NOMO-1 treated with DMSO at 0.1 percent for 48 hours (cell line): ENCODE measurements around the gene SMIM36.
A peak's percentile ranks its signal among the peaks of the same experiment; 100 is the strongest.
"Not testable (repeated sequence)": the region's sequence is repeated elsewhere in the genome, so short reads cannot be mapped to it uniquely, and the experiment has no call there.

Experiments used
- DNase-seq: peaks from one replicate; lab custom pipeline; 2025; ENCODE audit not compliant: unreplicated experiment; lab: John Stamatoyannopoulos, UW

SMIM36 gene

DNA sequence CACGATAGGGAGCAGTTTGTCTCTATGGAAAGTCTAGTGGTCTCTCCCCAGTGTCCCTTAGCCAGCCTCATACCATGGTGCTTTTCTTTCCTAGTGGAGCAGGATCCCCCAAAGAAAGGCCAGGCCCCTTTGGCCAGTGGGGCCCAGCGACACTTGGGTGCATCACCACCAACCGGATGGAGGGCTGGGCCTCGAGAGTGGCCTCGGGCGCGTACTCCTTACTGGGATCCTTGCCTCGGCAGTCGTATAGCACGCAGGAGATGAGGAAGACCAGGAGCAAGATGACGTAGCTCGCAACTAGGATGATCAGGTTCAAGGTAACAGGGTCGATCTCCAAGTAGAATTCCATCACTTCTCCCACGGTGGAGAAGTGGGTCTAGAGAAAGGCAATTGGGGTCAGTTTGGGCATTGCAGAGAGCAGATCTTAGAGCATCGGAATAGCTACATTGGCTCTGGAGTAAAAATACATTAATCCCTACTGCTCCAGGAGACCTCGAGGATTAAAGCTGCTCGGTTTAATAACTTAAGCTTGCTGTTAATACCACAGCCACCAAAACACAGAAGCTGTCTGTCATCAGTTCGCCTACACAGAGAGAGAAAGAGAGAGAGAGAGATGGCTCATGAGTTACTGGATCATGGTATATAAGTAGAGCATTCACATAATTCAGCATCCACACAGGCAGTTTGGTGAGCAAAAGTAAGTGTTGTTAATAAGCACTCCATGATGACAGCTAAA lies at the start of gene SMIM36:
SMIM36 (minus strand) TSS at position 467 of the 736 bp plus-strand sequence.
- DNase-seq = no peak

- DNase-seq = no peak
Observed at GRCh38 chr17:55555772-55556171, 44.5 kb upstream of the SMIM36 start.

DNA sequence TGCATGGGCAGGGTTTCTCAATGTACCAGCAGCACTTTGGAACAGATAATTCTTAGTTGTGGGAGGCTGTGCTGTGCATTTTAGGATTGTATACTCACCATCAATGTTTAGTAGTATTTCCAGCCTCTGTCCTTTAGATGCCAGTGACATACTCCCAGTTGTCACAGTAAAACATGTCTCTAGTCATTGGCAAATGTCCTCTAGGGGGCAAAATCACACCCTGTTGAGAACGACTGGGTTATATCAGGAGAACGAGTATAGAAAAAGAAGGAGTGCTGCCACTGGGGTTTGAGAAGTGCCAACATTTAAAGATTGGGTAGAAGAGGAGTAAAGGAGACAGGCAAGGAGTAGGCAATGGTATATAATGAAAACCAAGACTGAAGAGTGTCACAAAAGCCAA lies 37.9 kb upstream of the SMIM36 start:
- no peak for DNase-seq

DNA sequence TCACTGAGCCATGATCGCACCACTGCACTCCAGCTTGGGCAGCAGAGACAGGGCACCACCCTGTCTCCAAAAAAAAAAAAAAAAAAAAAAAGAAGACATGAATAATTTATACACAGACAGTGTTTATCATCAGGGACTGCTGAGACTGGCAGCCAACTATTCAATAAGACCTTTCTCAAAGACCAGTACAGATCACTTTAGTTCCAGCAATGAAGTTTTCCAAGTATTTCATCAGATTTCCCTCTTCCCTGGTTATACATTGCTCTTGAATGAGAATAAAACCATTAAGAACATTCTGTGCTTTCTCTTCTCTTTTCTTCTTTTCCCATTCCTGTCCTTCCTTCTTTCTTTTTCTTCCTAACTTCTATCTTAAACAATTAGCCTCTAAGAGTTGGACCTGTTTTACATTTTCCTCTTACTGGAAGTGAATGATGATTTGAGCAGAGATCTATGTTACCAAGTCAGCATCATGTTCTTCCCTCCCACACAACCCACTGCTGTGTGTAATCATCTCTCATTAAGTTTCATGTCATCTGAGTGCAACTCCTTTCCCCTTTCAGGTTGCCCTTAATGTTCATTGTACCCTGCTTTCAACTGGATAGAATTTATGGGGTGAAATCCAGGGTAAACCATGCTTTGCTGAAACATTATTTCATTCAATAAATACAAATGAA lies 35.9 kb upstream of the SMIM36 start:
- DNase-seq = no peak

DNA sequence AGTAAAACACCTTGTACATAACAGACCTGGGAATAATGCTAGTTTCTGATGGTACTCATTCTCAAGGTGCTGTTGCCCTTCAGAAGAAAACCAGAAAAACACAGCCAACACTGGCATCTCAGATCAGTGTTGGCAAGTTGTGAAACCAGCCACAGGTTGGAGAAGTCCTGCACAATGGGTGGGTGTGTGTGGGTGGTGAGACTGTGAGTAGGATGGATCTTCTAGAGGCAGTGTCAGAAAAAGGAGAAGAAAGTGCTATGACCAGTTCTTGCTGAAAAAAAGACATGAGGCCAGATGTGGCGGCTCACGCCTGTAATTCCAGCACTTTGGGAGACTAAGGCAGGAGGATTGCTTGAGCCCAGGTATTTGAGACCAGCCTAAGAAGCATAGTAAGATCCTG lies 35.2 kb upstream of the SMIM36 start:
- DNase-seq = no peak

DNA sequence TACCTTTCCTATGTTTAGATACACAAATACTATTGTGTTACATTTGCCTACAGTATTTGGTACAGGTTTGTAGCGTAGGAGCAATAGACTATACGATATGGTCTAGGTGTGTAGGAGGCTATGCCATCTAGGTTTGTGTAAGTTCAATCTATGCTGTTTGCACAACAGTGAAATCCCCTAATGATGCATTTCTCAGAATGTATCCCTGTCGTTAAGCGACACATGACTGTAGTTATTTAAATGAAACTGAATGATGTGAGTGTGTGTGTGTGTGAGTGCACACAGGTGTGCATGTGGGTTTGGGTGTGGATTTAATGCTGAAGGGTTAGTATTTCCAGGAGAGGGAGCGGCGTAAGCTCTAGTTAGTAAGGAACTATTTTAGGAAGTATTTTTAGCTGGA lies 34.6 kb upstream of the SMIM36 start:
- DNase-seq = no peak

DNA sequence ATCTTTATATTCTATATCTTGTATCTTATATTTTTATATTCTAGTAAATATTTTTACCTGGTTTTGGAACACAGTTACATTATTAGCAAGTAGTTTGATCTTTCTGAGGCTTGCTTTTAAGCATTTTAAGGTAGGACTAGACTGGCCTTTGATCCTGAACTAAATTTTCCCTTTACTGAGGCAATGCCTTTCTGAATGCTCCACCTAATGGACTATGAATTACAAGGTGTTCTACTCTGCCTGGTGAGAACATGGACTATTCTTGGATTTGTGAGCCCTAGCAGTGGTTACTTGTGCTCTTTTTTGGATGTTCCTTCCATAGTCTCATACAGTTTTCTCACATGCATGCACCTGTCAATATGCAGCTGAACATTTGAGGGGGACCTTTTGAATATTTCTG lies 32.5 kb upstream of the SMIM36 start:
- DNase-seq = no peak

DNA sequence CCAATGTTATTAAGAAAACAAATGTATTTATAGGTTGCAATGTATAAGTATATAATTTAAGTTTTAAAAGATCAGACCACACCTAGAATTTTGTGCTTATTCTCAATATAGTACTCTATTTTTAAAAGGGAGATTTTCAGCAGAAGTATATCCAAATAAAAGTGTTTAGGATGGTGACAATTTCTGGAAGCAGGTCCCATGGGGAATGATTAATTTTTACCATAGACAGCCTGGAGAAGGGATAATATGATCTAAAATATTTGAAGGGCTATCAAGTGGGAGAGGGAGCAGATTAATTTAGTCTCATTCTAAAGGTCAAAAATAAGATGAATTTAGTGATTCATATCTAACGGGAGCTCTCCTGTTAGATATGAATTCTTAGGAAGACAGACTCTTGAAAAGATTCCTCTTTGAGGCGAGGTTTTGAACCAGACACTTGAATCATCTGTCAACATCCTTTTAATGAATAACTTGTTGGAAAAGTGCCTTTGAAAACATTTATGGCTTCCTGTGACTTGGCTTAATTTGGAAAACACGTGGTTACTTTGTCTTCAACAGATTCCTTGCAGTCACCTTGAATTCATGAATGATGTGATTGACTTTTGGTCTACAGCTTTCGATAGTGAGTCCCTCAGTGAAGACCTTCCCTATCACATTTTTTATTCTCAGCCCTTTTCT lies 29.3 kb upstream of the SMIM36 start:
- no peak for DNase-seq

- DNase-seq = no peak
Observed at GRCh38 chr17:55536205-55536604, 25.0 kb upstream of the SMIM36 start.

GRCh38 chr17:55533608-55534007 lies 22.4 kb upstream of the SMIM36 start:
- DNase-seq = no peak

DNA sequence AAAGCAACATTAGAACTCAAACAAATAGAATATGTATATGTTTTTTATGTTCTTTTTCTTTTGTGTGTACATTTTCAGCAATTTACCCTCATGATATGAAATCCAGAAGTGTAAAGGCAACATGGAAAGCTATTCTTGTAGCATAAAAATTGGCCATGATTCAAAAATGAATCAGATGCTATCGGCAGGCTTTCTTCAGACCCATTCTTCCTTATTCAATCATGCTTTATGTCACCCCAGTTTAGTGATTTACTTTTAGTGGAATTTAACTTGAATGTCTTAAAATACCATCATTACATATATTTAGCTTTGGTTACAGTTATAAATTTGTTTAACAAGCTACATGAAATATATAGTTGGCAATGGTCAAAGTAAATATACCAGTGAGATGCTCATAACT lies 21.4 kb upstream of the SMIM36 start:
- DNase-seq = no peak

DNA sequence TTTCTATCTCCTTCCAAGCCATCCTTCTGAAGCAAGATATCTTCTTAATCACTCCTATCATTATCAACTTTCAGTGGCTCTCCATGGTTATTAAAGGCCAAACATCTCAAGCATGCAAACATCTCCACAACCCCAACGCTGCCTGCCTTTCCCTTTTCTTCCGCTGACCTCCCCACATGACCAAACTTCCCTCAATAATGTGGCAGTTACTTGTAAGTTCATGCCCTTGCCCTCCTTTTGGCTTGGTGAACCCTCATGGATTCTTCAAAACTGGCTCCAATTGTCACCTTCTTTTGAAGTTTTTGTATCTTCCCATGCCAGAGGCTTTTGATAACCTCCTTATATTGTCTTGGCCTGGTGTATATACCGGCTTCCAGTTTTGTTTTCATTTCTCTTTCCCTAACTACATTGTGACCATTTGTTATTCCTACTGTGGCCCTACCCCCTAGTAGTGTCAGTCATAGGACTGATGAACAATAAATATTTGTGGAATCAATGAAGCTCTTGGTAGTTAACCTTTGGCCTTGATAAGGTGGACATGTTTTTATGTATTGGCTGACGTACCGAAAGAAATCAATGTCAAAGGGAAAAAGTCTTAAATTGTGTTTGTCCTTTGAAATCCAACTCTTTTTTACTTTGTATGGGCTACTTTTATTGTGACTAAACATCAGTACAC lies 19.9 kb upstream of the SMIM36 start:
- no peak for DNase-seq

DNA sequence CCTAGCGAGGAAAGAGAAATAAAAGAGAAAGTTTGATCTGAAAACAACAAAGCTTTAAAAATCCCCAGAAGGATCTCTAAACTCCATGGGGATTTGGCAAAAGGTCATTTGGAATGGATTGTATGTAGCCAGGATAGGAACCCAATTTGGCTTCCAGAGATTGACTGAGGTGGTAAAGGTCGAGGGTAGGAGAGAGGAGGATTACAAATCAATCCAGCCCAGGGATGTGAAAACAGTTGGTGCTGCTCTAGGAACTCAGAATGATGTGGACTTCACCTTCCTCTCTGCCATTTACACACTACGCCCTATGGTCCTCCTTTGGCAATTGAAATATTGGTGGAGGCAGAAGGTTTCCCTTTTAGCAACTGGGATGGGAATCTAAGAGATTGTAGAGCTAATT lies 18.8 kb upstream of the SMIM36 start:
- no peak for DNase-seq

DNA sequence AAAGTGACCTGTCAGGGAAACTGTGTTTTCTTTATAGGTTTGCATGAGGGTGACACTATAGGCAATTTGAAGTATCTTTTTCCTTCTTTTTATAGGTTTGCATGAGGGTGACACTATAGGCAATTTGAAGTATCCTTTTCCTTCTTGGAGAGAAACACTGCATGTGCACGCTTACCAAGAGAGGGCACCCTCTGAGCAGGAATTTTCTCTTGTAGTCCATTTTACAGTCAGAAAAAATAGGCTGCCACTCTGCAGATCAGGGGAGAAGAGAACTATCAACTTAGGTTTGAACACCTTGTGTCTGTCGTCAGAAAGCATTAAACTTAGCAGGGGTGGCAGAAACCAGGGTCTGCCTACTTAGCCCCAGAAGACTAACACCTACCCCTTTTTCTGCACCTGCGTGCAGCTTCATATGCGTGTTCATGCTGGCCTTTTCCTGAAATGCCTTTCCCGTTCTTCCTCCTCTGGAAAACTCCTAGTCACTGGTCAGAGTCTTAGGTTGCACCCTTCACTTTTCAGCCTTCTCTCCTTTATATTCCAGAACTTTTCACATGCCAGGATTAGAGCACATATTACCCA lies 16.4 kb upstream of the SMIM36 start:
- peak; percentile 30 for DNase-seq

DNA sequence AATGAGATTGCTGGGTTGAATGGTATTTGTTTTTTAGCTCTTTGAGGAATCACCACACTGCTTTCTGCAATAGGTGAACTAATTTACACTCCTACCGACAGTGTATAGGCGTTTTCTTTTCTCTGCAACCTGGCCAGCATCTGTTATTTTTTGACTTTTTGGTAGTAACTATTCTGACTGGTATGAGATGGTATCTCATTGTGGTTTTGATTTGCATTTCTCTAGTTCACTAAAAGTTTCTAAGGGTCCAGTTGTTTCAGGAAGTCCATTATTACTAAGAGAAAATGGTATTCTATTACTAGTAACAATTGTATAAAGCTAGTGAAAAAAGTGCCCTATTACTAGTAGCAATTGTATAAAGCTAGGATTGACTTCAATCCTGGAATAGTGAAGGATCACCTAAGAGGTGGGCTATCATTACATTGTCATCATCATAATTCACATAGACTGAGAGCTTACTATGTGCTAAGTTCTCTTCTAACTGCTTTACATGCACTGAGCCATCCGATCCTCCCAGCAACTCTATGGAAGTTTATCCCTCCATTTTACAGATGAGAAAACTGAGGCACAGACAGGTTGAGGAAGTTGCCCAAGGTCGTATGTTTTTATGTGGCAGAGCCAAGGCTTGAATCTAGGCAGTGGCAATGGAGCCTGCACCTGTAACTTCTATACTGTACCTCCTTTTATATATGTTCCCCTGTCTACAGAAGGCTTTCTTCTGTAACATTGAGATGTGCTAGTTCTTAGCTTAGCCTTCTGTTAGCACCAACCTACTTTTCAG lies 13.4 kb upstream of the SMIM36 start:
- no peak for DNase-seq

GRCh38 chr17:55523032-55523431 lies 11.8 kb upstream of the SMIM36 start:
- DNase-seq = not testable (repeated sequence)

DNA sequence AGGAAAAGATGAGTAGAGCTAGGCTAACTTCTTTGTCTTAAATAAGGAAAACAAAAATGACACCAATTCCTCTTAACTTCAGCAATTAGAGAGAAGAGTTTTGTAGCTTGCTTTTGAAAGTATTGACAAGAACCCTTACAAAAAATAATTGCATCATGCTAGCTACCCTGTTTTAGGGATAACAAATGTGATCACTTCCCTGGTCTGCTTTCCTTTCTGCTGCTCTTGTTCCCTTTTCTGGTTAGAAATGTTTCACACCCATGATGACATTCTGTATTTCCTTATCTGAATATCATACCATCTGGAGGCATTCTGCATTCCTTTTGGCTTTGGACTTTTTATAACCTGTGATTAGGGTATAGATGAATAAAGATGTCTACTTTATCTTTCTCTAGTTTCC lies 9.9 kb upstream of the SMIM36 start:
- DNase-seq = peak; percentile 83

DNA sequence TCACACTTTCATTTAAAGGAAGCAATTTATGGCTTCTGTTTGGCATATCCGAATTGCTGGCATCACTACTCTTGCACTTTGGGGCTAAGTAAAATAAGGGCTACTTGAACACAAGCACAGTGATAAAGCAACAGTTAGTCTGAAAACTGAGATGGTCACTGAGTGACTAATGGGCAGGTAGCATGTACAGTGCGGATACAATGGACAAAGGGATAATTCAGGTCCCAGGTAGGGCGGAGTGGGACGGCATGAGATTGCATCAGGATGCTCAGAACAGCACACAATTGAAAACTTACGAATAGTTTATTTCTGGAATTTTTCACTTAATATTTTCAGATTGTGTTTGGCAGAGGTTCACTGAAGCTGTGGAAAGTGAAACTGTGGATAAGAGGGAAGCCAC lies 9.2 kb upstream of the SMIM36 start:
- DNase-seq = no peak

- DNase-seq = peak; percentile 15
Observed at GRCh38 chr17:55518510-55518909, 7.3 kb upstream of the SMIM36 start.

DNA sequence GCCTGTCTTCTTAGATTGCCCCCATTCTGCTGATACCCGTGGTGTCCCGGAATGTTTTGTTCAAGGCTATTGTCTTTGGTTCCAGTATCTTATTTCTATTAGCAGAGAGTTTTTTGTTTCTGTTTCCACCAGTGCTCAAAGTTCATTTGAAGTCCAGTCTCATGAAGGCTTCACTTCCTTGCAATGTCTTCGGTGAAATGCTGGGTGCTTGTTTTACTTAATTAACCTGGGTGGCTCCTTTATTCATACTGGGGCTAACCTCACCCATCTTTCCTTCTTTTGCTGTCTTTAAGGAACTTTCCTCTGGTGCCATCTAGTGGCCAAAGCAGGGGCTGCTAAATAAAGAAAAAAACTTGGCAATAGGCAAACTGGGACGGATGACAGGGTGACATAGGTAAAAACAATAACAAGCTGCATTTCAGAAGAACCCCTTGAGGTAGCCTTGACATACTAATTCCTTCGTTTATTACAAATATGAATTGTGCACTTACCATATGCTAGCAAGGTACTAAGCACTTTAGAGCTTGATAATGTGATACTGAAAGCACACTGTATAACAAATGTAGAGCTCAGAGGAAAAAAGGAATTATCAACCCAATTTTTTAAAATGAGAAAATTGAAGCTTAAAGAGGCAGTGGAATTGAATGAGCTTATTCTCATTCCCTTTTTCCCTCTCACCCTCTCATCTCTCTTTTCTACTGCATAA lies 2.8 kb upstream of the SMIM36 start:
- DNase-seq = peak; percentile 59
